ENCODE data around the gene RAC3.

Gene RAC3

DNA sequence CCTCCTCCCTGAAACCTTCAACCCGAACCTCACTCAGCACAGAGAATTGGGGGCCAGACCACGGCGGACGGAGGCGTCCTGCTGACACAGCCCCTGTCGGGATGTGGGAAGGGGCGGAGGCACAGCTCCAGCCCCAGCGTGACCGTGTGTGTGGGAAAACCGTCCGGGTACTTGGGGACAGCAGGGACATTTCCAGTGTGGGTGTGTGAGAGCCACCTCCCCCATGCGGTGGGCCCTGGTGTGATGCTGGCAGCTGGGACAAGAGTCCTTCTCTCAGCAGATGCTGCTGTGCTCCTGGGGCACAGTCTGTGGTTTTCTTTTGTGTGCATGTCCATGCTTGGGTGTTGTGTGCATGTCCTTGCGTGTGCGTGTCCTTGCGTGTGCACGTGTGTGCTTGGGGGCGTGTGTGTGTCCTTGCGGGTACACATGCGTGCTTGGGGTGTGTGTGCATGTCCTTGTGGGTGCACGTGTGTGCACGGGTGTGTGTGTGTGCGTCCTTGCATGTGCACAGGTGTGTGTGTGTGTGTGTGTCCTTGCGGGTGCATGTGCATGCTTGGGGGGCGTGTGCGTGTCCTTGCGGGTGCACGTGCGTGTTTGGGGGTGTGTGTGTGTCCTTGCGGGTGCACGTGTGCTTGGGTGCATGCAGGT is 25.7 kb upstream of the RAC3 start:
- TF ChIP-seq CTCF (IDR thresholded peaks at IDR 0.05; ENCODE audit: low read depth, low read length, missing control alignments): no peak
- H3K4me3 ChIP-seq (ENCODE audit: low read depth, low read length): no peak overlapping the region

DNA sequence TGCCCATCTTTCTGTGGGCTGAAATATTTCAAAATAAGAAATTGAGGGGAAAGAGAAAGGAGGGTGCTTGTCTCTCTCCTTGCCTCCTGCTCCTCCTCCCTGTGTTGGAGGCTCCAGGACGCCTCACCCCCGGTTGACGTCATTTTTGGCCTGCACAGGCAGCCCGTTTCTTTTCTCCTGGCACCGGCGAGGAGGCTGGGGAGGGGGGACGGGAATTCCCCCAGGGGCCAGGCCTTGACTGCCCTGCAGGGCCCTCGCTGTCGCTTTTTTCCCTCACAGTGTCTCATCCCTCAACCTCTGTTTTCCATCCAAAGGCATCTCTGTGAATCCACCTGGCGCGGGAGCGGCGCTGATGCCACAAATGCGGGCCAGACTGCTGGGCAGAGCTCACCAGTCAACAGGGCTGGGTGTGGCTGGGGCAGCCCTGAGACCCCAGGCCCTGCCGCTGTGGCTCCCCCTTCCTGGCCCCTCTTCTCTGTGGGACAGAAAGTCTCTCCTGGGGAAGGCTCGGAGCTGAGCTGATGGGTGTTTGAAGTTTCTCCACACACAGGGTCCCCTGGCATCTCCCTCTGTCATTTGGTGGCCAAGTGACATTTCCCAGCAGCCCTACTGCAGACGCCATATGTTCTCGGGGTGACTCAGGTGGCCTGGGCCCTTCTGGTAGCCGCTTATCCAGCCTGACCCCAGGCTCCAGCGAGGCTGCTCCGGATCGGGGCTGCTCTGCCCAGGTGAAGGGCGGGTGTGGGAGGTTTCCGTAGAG is 24.8 kb upstream of the RAC3 start:
- H3K4me3 ChIP-seq (ENCODE audit: low read depth, low read length): no peak overlapping the region
- TF ChIP-seq CTCF (IDR thresholded peaks at IDR 0.05; ENCODE audit: low read depth, low read length, missing control alignments): no peak
- DNase-seq (ENCODE audit: low read depth): no peak

More for the DNA sequence above, 25.7 kb upstream of the RAC3 start:
- DNase-seq (ENCODE audit: low read depth): no peak

DNA sequence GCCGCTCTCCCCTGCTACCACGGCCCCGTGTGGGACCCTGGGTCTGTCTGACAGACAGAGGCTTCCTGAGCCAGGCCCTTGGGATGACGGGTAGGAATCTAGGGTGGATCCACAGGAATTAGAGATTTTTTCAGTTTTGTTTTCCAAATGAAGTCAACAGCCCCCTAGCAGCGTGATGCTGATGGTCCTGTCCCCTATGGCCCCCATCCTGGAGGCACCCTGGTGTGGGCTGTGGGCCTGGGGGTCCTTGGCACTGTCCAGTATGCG is 24.3 kb upstream of the RAC3 start:
- no peak overlapping the region for H3K4me3 ChIP-seq (ENCODE audit: low read depth, low read length)
- TF ChIP-seq CTCF (IDR thresholded peaks at IDR 0.05; ENCODE audit: low read depth, low read length, missing control alignments): no peak
- no peak for DNase-seq (ENCODE audit: low read depth)

- DNase-seq (ENCODE audit: low read depth): no peak
- no peak for TF ChIP-seq CTCF (IDR thresholded peaks at IDR 0.05; ENCODE audit: low read depth, low read length, missing control alignments)
- H3K4me3 ChIP-seq (ENCODE audit: low read depth, low read length): no peak overlapping the region
Measured at GRCh38 chr17:82007495-82008257, 23.8 kb upstream of the RAC3 start.

DNA sequence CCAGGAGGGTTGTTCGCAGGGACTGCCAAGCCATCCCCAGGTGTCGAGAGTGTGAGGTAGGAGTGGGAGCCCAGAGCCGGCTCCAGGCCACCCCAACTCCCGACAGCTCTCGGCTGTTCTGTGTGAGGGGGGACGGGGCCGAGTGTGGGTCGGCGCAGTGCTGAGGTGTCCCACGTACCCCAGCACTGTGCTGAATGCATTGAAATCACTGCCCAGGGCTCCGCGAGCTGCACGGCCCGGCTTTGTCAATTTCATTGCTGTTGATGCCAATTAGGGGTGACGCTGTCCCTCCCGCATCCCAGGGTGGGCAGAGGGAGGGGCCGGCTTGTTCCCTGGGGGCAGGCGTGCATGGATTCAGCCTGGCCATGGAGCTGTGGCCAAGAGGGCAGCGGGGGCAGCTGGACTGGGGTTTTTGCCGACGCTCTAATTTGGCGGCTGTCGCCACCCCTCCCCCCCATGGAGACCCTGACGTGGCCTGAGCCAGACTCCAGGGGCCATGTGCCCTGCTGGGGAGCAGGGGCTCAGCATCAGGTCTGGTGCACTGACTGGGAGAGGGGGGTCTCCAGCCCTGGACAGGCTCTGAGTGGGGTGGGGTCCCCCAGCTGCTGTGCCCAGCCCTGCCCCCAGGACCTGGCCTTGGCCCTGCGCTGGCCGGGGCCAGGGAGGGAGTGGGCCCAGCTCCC is 23.1 kb upstream of the RAC3 start:
- no peak overlapping the region for H3K4me3 ChIP-seq (ENCODE audit: low read depth, low read length)
- no peak for TF ChIP-seq CTCF (IDR thresholded peaks at IDR 0.05; ENCODE audit: low read depth, low read length, missing control alignments)
- DNase-seq (ENCODE audit: low read depth): no peak

- no peak for TF ChIP-seq CTCF (IDR thresholded peaks at IDR 0.05; ENCODE audit: low read depth, low read length, missing control alignments)
- H3K4me3 ChIP-seq (ENCODE audit: low read depth, low read length): no peak overlapping the region
- no peak for DNase-seq (ENCODE audit: low read depth)
Measured at GRCh38 chr17:82008941-82009405, 22.5 kb upstream of the RAC3 start.

Measured in GM12864 (cell line).